HG03558 (cell line): ENCODE results near the gene OR5H2.
"Not testable (repeated sequence)": the region's sequence is repeated elsewhere in the genome, so short reads cannot be mapped to it uniquely, and the experiment has no call there.

Experiments
- ATAC-seq: cut with Tn5 transposase; IDR thresholded peaks from one replicate; pipeline ENCODE4 v1.9.1; 2021; ENCODE audit warnings: moderate number of reproducible peaks; ENCODE audit not compliant: unreplicated experiment; ENCODE audit errors: extremely low read depth

The OR5H2 gene

DNA sequence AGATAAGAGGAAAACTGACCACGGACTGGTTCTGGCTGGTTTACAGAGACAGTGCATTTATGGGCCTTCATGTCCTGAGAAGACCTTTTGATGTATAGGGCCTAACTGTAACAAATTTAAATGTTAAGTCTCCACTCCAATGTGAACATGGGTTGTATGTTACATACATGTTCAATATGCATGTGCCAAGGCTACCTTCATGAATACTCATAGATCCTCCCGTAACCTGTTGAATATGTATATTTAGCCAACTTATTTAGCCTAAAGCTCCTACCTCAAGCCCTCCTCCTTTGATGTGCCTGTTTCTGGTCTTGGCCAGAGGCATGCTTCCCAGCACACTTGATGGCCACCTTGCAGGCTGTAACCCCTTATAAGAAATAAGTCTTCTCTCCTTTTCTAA, at the start of gene OR5H2:
TSS of gene OR5H2 (plus strand) at position 301 of the 400 bp plus-strand sequence. CDS start 398 bp downstream, outside the sequence.
- ATAC-seq: no peak

DNA sequence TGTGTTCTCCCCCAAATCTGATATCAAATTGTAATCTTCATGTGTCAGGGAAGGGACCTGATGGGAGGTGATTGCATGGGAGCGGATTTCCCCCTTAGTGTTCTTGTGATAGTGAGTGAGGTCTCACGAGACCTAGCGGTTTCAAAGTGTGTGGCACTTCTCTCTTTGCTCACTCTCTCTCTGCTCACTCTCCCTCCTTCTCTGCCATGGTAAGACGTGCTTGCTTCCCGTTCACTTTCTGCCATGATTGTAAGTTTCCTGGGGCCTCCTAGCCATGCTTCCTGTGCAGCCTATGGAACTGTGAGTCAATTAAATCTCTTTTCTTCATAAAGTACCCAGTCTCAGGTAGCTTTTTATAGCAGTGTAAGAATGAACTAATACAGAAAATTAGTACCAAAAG, 48.8 kb upstream of the OR5H2 start:
- ATAC-seq: no peak

DNA sequence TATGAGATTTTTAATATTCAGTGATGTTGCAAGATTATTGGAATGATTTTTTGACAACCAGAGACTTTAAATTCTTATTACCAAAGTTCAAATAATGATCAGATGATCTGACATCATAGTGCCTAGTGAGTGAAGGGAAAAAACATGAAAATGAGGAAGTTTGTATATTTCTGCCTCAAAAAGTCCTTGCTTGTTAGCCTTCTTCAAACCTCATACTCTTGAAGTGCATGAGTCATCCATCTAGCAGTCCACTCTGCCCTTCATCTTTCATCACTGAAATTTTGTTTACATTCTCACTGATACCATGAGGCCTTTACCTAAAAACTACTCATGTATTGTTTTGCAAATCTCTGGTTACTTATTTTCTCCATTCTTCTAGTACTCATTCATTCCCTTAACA, 42.2 kb upstream of the OR5H2 start:
- no peak for ATAC-seq

DNA sequence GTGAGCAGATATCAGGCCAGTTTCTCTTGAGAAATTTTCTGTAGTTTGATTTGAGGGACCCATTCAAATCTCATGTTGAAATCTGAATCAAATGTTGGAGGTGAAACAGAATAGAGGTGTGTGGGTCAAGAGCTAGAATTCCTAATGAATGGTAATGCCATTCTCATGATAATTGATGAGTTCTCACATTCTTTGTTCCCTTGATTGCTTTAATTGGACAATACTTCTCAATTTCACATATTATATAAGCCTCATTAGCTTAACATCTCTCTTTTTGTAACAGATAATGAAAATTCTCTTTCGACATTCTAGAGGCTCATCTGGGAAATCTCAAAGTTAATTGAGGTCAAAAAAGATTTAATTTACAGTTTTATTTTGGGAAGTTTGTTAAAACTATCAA, 40.1 kb upstream of the OR5H2 start:
- no peak for ATAC-seq

DNA sequence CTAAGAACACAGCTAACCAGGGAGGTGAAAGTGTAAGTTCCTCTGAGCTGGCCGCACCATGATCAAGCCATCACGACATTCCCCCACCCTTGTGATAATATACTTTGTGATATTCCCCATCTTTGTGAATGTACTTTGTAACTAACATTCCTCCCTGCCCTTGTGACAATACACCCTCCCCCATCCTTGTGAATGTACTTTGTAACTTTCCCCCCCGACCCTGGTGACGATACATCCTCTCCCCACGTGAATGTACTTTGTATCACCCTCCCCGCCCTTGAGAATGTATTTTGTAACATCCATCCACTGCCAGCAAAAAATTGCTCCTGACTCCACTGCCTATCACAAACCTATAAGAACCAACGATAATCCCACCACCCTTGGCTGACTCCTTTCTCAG, 38.5 kb upstream of the OR5H2 start:
- no peak for ATAC-seq

DNA sequence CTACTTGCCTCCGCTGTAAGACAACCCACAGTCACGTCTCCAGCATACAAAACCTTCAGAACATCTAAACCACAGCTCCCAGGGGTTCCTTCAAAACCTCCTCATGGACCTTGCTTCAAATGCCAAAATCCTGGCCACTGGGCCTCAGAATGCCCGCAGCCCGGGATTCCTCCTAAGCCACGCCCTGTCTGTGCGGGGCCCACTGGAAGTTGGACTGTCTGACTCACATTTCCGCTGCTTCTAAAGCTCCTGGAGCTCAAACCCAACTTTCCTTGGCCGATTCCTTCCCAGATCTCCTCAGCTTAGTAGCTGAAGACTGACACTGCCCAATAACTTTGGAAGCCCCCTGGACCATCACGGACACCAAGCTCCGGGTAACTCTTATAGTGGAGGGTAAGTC, 36.2 kb upstream of the OR5H2 start:
- ATAC-seq: no peak

DNA sequence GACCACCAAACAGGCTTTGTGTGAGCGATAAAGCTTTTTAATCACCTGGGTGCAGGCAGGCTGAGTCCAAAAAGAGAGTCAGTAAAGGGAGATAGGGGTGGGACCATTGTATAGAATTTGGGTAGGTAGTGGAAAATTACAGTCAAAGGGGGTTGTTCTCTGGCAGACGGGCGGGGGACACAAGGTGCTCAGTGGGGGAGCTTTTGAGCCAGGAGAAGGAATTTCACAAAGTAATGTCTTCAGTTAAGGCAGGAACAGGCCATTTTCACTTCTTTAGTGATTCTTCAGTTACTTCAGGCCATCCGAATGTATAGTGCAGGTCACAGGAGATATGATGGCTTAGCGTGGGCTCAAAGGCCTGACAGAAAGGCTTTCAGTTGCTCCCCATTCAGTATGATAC, 26.3 kb upstream of the OR5H2 start:
- ATAC-seq: not testable (repeated sequence)

DNA sequence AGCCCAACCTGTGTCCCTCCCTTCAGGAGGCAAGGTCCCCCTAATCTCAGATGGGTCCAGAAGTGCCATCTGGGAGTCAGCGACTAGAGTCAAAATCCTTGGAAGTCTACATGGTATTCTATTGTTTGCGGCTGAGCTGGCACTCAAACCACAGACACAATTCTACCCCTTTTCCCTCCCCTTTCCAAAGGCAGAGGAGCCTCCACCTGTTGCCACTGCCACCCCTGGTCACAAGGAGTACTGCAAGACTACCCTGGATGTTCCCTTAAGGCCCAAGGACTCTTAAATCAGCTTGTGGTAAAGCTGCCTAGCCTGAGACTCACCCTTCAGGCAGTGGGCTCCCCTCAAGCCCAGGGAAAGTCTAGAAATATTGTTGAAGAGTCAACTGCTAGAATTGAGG, 22.6 kb upstream of the OR5H2 start:
- ATAC-seq: no peak

DNA sequence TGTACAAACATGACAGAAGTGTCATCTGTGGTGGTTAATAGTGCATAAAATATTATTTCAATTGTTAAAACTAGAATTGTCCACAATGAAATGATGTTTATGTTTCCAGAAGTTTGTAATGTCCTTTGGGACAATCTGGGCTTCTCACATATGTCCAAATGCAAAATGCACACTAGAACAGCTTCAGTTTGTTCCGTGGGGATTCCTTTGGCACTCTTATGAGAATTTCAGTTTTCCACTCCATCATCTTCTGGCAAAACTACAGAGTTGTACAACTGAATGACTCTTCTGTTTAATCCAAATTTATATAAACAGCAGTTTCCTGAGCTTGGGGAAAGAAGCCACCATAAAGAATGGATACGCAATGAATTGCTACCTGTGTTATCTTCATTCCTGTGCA, 20.3 kb upstream of the OR5H2 start:
- no peak for ATAC-seq

DNA sequence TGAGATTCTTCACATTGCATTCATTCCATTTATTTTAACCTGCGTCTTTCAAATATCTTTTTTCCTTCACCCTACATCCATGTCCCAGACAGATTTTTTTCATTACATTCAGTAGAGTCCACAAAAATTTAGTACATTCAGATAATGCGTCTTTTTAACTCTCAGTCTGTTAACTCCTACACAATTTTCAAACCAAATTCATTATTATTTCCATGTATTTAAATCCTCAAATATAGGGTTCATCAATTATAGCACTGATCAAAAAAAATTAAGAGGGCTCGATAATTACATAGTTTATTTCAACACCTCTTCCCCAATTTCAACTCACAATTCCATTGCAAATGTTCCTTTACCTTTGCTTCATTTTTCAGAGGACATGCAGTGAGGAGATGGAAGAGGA, 18.4 kb upstream of the OR5H2 start, which contains the start of gene OR5H6:
TSS of gene OR5H6 (plus strand) at position 301 of the 400 bp plus-strand sequence. CDS start at position 390, 89 bp downstream.
- no peak for ATAC-seq

DNA sequence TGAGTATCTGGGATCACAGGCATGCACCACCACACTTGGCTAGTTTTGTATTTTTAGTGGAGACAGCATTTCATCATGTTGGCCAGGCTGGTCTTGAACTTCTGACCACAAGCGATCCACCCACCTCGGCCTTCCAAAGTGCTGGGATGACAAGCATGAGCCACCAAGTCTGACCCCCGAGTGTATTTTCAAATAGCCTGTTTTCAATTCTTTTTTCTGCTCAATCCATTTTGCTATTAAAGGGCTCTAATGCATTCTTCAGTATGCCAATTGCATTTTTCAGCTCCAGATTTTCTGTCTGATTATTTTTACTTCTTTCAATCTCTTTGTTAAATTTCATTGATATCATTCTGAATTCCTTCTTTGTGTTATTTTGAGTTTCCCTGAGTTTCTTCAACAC, 12.5 kb upstream of the OR5H2 start:
- no peak for ATAC-seq

DNA sequence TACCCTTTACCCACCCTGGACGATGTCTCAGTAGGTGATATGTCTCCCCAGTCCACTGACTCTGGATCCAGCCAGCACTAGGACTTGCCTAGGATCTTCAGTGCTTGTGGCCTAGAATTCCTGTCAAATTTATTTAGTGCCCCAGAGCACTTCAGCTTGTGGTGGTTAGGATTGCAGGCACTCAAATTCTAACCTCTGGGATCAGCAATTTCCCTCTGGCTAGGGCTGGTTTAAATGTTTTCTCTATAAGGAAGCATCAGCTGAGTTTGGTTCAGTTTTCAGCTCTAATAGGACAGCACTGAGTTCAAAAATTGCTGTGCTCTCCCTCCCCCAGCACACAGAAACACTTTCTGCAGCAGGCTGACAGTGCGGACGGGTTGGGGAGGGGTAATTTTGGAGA, 10.2 kb upstream of the OR5H2 start:
- ATAC-seq: no peak

DNA sequence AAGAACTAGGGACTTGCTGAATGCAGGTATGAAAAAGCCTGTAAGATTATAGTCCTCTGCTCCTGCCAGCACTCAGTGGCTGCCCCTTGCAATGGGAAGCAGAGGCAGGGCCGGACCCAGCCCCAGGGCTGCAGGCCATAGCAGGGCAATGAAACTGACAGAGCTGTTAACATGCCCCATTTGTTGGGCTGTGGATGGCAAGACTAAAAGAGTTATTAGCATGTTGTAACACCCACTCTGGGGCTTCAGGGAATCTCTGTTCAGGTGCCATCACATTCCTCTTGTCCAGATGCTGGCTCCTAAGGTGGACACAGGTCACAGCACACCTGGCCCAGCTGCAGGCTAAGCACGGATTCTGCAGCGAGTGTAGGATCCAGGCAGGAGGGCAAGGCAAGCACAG, 7.4 kb upstream of the OR5H2 start:
- ATAC-seq: no peak

DNA sequence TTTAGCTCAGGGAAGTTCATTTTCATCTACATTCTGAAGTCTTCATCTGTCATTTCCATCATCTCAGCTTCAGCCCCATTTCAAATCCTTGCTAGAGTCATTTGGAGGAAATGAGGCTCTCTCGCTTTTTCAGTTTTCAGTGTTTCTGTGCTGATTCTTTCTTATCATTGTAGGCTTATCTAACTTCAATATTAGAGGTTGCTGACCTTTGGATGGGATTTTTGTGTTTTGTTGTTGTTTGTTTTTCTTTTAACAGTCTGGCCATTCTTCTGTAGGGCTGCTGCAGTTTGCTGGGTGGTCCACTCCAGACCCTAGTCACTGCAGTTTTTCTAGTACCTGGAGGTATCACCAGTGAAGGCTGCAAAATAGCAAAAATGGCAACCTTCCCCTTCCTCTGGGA, 8.6 kb downstream of the OR5H2 start:
- ATAC-seq: no peak

DNA sequence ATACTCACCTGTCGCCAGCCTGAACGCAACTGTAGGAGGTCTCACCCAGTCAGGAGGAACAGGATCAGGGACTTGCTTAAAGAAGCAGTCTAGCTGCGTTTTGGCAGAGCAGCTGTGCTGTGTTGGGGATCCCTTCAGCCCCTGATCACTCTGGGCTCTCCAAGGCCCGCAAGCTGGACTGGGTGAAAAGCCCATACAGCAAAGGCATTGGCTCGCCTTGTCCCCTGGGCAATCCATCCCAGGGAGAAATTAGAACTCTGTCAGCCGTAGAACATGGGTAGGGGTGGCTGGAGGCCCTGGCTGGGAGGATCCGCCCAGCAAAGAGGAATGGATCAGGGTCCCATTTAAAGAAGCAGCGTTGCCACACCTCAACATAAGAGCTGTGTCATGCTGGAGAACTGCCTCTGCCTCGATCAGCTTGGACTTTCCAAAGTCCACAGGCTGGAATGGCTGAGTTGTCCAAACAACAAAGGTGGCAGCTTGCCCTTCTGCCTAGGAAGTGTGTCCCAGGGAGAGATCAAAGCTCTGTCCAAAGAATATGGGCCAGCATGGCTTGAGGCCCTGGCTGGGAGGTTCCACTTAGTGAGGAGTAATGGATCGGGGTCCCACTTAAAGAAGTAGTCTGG, 9.1 kb downstream of the OR5H2 start:
- ATAC-seq: no peak

DNA sequence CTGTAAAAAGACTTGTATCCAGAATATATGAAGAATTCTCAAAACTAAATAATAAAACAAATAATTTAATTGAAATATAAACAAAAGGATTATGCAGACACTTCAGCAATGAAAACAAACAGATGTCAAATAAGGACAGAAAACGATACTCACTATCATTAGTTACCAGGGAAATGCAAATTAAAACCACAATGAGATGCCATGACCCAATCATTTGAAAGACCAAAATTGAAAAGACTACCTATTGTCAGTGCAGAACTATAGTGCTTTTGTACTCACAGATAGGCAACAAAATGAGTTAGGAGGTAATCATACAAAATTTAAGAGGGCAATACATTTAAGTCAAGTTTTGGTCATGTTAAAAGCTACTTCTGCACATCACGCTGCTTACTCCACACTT, 39.8 kb downstream of the OR5H2 start:
- no peak for ATAC-seq

DNA sequence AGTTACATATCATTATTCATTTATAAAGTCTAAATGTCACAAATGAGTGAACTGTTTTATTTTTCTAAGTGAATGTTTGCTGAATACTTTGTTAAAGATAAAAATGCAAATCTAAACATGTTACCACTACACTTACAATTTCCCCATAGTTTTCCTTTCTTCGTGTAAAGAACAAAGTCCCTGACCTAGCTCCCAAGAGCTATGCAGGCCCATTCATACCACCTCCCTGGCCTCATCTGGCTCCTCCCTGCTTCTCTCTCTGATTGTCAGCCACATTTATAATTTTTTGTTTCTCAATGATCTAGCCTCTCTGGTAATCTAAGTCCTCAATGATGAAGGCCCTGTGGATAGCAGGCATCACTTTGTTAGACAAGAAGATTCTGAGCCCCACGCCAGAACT, 40.4 kb downstream of the OR5H2 start:
- ATAC-seq: no peak

DNA sequence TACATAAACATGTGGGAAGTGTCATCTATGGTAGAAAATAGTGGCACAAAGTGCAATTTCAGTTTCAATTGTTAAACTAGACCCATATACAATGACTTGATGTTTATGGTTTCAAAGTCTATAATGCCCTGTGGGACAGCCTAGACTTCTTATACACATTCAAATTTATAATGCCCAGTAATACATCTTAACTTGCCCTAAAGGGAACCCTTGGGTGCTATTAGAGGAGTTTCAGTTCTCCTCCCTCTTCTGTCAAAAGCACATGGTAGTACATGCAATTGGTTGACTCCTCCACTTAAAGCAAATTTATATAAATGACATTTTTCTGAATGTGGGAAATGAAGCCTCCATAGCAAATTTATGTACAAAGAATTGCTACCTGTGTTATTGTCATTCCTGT, 41.1 kb downstream of the OR5H2 start:
- no peak for ATAC-seq

DNA sequence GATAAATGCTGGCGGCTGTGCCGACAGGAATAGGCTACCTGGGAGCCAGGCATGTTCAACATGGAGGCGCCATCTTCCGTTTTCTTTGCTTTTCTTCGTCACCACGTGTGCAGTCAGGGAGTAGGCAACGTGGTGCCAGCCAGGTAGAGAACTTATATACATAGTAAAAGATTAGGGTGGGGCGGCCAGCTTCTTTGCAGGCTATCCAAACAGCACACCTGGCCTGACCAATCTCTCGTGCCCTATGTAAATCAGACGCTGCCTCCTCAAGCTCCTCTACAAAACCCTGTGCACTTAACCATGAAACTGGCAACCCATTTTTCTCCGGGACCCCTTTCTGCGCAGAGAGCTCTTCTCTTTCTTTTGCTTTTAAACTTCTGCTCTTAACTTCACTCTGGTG, 42.8 kb downstream of the OR5H2 start:
- no peak for ATAC-seq

DNA sequence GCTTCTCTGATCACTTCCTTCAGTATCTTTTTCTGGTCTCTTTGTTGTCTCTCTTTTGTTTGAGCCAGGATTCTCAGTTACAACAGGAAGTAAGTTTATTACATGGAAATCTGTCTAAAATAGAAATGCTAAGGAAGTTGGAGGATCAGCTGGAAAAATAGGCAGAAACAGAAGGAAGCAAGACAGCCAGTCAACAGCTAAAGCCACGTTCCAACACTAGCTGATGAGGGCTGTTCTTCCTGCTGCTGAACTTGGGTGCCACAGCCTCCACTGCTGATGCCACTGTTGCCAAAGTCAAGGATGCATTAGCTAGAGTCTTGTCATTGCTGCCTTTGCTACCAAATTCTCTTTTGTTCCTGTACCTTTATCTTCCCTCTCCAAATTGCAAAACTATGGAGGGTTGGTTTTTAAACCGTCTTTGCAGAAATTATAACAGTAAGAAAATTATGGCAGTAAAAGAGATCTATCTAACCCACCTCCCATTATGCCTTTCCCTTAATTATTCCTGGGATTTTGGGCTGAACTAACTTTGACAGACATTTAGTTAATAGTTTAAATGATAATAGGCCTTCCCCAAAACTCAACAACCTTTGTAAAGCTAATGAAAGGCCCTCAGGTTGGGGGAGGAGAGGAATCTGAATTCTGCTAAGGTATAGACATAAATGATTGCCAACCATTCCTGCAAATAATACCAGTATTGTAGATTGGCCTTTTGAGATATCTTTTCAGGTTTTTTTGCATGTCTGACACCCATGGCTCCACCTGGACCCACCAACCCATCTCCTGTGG, 44.0 kb downstream of the OR5H2 start:
- ATAC-seq: no peak

DNA sequence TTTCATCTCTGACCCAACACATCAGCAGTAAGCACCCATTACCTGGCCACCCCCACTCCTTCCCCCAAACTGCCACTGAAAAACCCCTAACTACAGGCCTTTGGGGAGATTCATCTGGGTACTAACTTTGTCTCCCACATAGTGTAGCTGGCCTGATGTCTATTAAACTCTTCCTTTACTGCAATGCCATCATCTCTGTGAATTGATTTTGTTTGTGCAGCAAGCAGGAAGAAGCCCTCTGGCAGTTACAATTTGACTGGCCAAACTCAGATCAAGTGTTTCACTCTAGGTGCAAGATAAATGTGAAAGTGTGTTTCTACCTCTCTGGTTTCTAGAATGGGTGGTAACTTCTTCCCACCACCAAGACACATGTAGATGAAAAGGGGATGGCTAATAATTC, 44.6 kb downstream of the OR5H2 start:
- ATAC-seq: peak; percentile 50

DNA sequence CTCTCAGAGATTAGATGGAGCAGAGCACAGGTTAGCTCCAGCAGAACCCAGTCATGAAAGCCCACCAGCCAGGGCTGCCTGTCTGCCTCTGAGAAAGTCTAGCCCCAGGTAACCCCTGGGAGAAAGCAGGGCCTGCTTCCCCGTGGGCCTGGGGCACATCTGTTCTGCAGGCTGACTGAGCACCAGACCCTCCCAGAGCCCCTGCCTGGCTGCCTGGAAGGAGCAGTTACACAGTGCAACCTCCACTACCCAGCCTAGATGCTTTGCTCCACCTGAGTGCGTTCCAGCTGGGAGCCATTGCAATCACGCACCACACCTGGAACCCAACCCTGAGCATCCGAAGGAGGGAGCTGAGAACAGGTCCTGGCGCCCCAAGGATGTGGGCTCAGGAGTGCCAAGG, 46.6 kb downstream of the OR5H2 start:
- no peak for ATAC-seq
